ENCODE measurements around the gene DCTN1.

DCTN1 gene

GRCh38 chr2:74316627-74317295, 63.4 kb downstream of the DCTN1 start:
- no peak for FAIRE-seq

GRCh38 chr2:74314107-74314506, 66.0 kb downstream of the DCTN1 start:
- FAIRE-seq = no peak

- no peak for FAIRE-seq
These were observed 66.6 kb downstream of the DCTN1 start for GRCh38 chr2:74313497-74313896.

GRCh38 chr2:74312913-74313312, 67.2 kb downstream of the DCTN1 start:
- FAIRE-seq = no peak
